GM12878 (cell line): ENCODE results near the gene EPHA7. TPM values are rescaled to one million over a fixed set of nuclear protein-coding genes. Genes with fewer than 3 reads are reported as not detected.

Experiments
- ATAC-seq: fragments of 200-7000 bp; cut with Tn5 transposase; 3 replicates; pipeline ENCODE4 v1.9.1; 2020; ENCODE audit warnings: mild to moderate bottlenecking, moderate library complexity
- BruUV-seq: library from RNA; stranded (reverse); fragments of 400-500 nt; replicated peaks from 2 replicates; lab custom pipeline; 2021; lab: Mats Ljungman, UMichigan
- CTCF ChIA-PET: fragments of 300-600 bp; sonication (Branson Sonifier 250); formaldehyde crosslinking; extraction: SDS; loops from one replicate; lab custom pipeline; 2021; ENCODE audit warnings: inconsistent platforms; lab: Yijun Ruan, JAX
- POLR2A ChIA-PET: fragments of 350-600 bp; formaldehyde crosslinking; extraction: SDS; loops from one replicate; lab custom pipeline; 2021; ENCODE audit warnings: inconsistent platforms; lab: Charles Lee
- RAD21 ChIA-PET: fragments of 300-600 bp; sonication (Branson Sonifier 250); formaldehyde crosslinking; loops from one replicate; lab custom pipeline; 2023; ENCODE audit warnings: antibody characterized with exemption; ENCODE audit not compliant: unreplicated experiment; lab: Charles Lee
- SMC1A ChIA-PET: fragments of 300-600 bp; sonication (Branson Sonifier 250); formaldehyde crosslinking; loops from one replicate; lab custom pipeline; 2023; ENCODE audit not compliant: unreplicated experiment, uncharacterized antibody; lab: Charles Lee
- DNase-seq: peaks from one replicate; pipeline ENCODE4 v3.0.0-alpha.2; 2011; ENCODE audit warnings: low read depth, low spot score
- FAIRE-seq: peaks from 3 replicates; lab custom pipeline; 2011; peaks lifted over from hg19 to GRCh38; lab: Jason Lieb, UNC
- H2AFZ ChIP-seq: 2 replicates; pipeline ENCODE4 v1.6.0; 2011; ENCODE audit warnings: low read depth, low read length, control low read depth; ENCODE audit not compliant: control insufficient read depth
- H3K27ac ChIP-seq: 2 replicates; pipeline ENCODE4 v1.5.1; 2011; ENCODE audit warnings: control low read depth; ENCODE audit not compliant: control insufficient read depth, insufficient read depth
- H3K27me3 ChIP-seq, 2 experiments: replicated peaks in 1 of 2; 2 replicates each; pipeline versions ENCODE4 v1.6.0 to v1.6.1; 2011; ENCODE audit warnings: low read length in 1 of 2; ENCODE audit not compliant: control insufficient read depth in 2 of 2, insufficient read depth in 2 of 2
- H3K36me3 ChIP-seq, 2 experiments: 2 replicates each; pipeline ENCODE4 v1.5.1; 2011; ENCODE audit warnings: low read length in 1 of 2; ENCODE audit not compliant: control insufficient read depth in 2 of 2, insufficient read depth in 2 of 2
- H3K4me1 ChIP-seq: 2 replicates; pipeline ENCODE4 v1.6.1; 2011; ENCODE audit warnings: mild to moderate bottlenecking, low read length, moderate library complexity, mixed read lengths; ENCODE audit not compliant: control insufficient read depth, insufficient read depth
- H3K4me2 ChIP-seq: 2 replicates; pipeline ENCODE4 v1.6.0; 2011; ENCODE audit warnings: control low read depth; ENCODE audit not compliant: control insufficient read depth, insufficient read depth
- H3K4me3 ChIP-seq: fragments of 200-600 bp; sonication (generic); 2 replicates; pipeline ENCODE4 v1.5.1; 2016
- H3K79me2 ChIP-seq: 2 replicates; pipeline ENCODE4 v1.6.0; 2011; ENCODE audit warnings: low read length; ENCODE audit not compliant: control insufficient read depth, insufficient read depth
- H3K9ac ChIP-seq: 2 replicates; pipeline ENCODE4 v1.8.0; 2011; ENCODE audit warnings: low read length, control low read depth, mixed read lengths; ENCODE audit not compliant: control insufficient read depth, insufficient read depth
- H3K9me3 ChIP-seq: replicated peaks from 3 replicates; pipeline ENCODE4 v1.5.1; 2011; ENCODE audit warnings: mild to moderate bottlenecking, low read length; ENCODE audit not compliant: control insufficient read depth, insufficient read depth
- H4K20me1 ChIP-seq: 2 replicates; pipeline ENCODE4 v1.6.0; 2011; ENCODE audit not compliant: control insufficient read depth, insufficient read depth
- CBFB ChIP-seq: IDR thresholded peaks from 2 replicates; pipeline ENCODE4 v1.6.1; 2016; ENCODE audit warnings: antibody characterized with exemption, low read depth
- HSF1 ChIP-seq: fragments of 150-350 bp; IDR thresholded peaks from 2 replicates; pipeline ENCODE4 v1.6.1; 2014; ENCODE audit warnings: mild to moderate bottlenecking, low read depth, low read length
- IRF5 ChIP-seq: fragments of 450-650 bp; IDR thresholded peaks from 2 replicates; pipeline ENCODE4 v1.6.1; 2017; ENCODE audit warnings: borderline replicate concordance
- KAT2A ChIP-seq: conservative IDR thresholded peaks from 2 replicates; pipeline ENCODE4 v1.6.1; 2011; ENCODE audit warnings: low read depth, low read length; ENCODE audit not compliant: control insufficient read depth
- KDM1A ChIP-seq: fragments of 200-600 bp; sonication (generic); IDR thresholded peaks from 2 replicates; pipeline ENCODE4 v1.6.1; 2016; ENCODE audit warnings: borderline replicate concordance
- KLF5 ChIP-seq: fragments of 450-650 bp; IDR thresholded peaks from 2 replicates; pipeline ENCODE4 v1.6.1; 2014; ENCODE audit warnings: mild to moderate bottlenecking; ENCODE audit not compliant: partially characterized antibody
- MAX ChIP-seq: IDR thresholded peaks from 2 replicates; pipeline ENCODE4 v1.6.1; 2012; ENCODE audit warnings: low read depth, low read length, improper control_type of control experiment
- MLLT1 ChIP-seq: fragments of 450-650 bp; IDR thresholded peaks from 2 replicates; pipeline ENCODE4 v1.6.1; 2016; ENCODE audit warnings: mild to moderate bottlenecking
- NFIC ChIP-seq: IDR thresholded peaks from 2 replicates; pipeline ENCODE4 v1.6.1; 2012; ENCODE audit warnings: low read depth, mild to moderate bottlenecking, inconsistent platforms, low read length, moderate library complexity
- NRF1 ChIP-seq: conservative IDR thresholded peaks from 2 replicates; pipeline ENCODE4 v1.6.1; 2011; ENCODE audit warnings: mild to moderate bottlenecking, low read depth, low read length, improper control_type of control experiment
- PAX8 ChIP-seq: fragments of 450-650 bp; IDR thresholded peaks from 2 replicates; pipeline ENCODE4 v1.6.1; 2017; ENCODE audit warnings: mild to moderate bottlenecking, moderate library complexity
- SPI1 ChIP-seq: IDR thresholded peaks from 2 replicates; pipeline ENCODE4 v1.6.1; 2011; ENCODE audit warnings: low read depth, mild to moderate bottlenecking, low read length, moderate library complexity, borderline replicate concordance; ENCODE audit not compliant: insufficient read depth
- SREBF1 ChIP-seq: IDR thresholded peaks from 2 replicates; pipeline ENCODE4 v1.6.1; 2012; ENCODE audit warnings: mild to moderate bottlenecking, low read length
- SREBF2 ChIP-seq: IDR thresholded peaks from 2 replicates; pipeline ENCODE4 v1.6.1; 2012; ENCODE audit warnings: mild to moderate bottlenecking, low read length
- STAT3 ChIP-seq: IDR thresholded peaks from 2 replicates; pipeline ENCODE4 v1.6.1; 2011; ENCODE audit warnings: low read depth, low read length, improper control_type of control experiment
- YBX1 ChIP-seq: fragments of 450-650 bp; IDR thresholded peaks from 2 replicates; pipeline ENCODE4 v1.6.1; 2016; ENCODE audit warnings: antibody characterized with exemption
- ZNF687 ChIP-seq: fragments of 450-650 bp; IDR thresholded peaks from 2 replicates; pipeline ENCODE4 v1.6.1; 2017; ENCODE audit warnings: mild to moderate bottlenecking, moderate library complexity
- WGBS: methylation state at CpG from one replicate; pipeline ENCODE4 v1.1.6; 2016; ENCODE audit warnings: low lambda C conversion rate; ENCODE audit not compliant: insufficient replicate concordance, insufficient coverage; ENCODE audit errors: missing lambda C conversion rate; 5-methylcytosine and 5-hydroxymethylcytosine counted together
- in situ Hi-C: fragments of 300-500 bp; cut with MboI; formaldehyde crosslinking; loops from 9 replicates; pipeline ENCODE4 v1.14.3; 2018; ENCODE audit warnings: mixed read lengths
- intact Hi-C: fragments of 100-400 bp; cut with micrococcal nuclease; formaldehyde crosslinking; loops from one replicate; pipeline ENCODE4 v1.14.2; 2022; ENCODE audit not compliant: unreplicated experiment
- polyA plus RNA-seq, 11 experiments: library from polyadenylated mRNA; depleted of rRNA in 4 of 11; unstranded in 6 of 11; stranded (reverse) in 5 of 11; fragments of >200 nt; fragmentation: Nextera tagmentation in 4 of 11; fragmentation: Illumina TruSeq in 1 of 11; extraction: Ambion mirVana in 4 of 11; extraction: Trizol in 1 of 11; gene quantifications; 1 replicate in 1 of 11; 2 replicates in 10 of 11; pipeline versions ENCODE4 v1.2.1 to v1.2.3, GENCODE V29; 2011 to 2016; ENCODE audit warnings: inconsistent platforms in 2 of 11, missing spikeins in 2 of 11, low read depth in 1 of 11
- total RNA-seq, 4 experiments: library from RNA; depleted of rRNA in 3 of 4; stranded (reverse); fragments of >200 nt in 3 of 4; fragmentation: Illumina TruSeq in 1 of 4; extraction: Trizol in 1 of 4; gene quantifications; 2 replicates each; pipeline versions ENCODE4 v1.2.1 to v1.2.3, GENCODE V29; 2013 to 2021

Gene EPHA7
- total and polyA plus RNA-seq, 10 of the 15 experiments (the other 5 are each of a cell fraction or from before 2014, with no cell fraction given) = not detected

- ATAC-seq (no peak), FAIRE-seq (no peak), DNase-seq (no peak)
- 17% methylated on average over 2 of the region's 2 CpGs for WGBS
- Histone ChIP-seq H2AFZ (no peak overlapping the region), H3K4me2 (no peak overlapping the region), H3K27me3 (no peaks in the 10 kb centered on the region), H3K79me2 (no peaks in the 10 kb centered on the region), H3K4me1 (no peaks in the 10 kb centered on the region), H3K4me3 (no peak overlapping the region), H3K36me3 (no peaks in the 10 kb centered on the region), H3K9ac (no peak overlapping the region), H3K27ac (no peak overlapping the region), H4K20me1 (no peaks in the 10 kb centered on the region), H3K9me3 (no peaks in the 10 kb centered on the region)
- SMC1A ChIA-PET = no interaction called here
- POLR2A ChIA-PET = no interaction called here
- in situ Hi-C loops = no loop called here
- RAD21 ChIA-PET = no interaction called here
- BruUV-seq = no TSS peak
- CTCF ChIA-PET = no interaction called here
- intact Hi-C loops = no loop called here
- TF ChIP-seq STAT3 (no peak), CBFB (no peak), IRF5 (no peak), KDM1A (no peak), MLLT1 (no peak), YBX1 (no peak), NFIC (no peak), ZNF687 (no peak), PAX8 (no peak), KLF5 (no peak), HSF1 (no peak), SREBF2 (no peak), NRF1 (no peak), KAT2A (no peak), SREBF1 (no peak), MAX (no peak), SPI1 (no peak)
Observed at GRCh38 chr6:93343476-93343875, 75.9 kb downstream of the EPHA7 start.
